CD4-positive, alpha-beta T cell treated with Interleukin-10 for 1 hour (primary cell): ENCODE results near the gene TLR3.
A peak's percentile ranks its signal among the peaks of the same experiment; 100 is the strongest.

ENCODE experiments used
- DNase-seq: peaks from one replicate; pipeline ENCODE4 v3.0.0-alpha.2; 2020

TLR3 gene

DNA sequence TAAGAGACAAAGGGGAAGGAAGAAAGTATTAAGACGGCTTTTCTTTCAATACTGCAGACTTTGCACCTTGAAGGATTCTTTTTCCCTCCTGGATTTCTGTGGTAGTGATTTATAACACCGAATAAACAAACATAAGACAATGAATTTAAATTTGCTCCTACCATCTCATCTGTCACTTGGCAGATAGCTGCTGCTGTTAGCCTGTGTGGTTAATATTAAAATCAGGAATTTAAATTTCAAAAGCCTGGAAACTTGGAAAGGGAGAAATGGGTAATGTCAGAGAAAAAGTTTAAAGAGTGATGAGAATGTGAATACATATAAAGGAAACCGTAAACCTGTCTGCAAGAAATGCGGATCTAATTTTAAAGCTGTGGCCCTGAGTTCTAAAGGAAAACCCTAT, 39.0 kb downstream of the TLR3 start:
- no peak for DNase-seq

DNA sequence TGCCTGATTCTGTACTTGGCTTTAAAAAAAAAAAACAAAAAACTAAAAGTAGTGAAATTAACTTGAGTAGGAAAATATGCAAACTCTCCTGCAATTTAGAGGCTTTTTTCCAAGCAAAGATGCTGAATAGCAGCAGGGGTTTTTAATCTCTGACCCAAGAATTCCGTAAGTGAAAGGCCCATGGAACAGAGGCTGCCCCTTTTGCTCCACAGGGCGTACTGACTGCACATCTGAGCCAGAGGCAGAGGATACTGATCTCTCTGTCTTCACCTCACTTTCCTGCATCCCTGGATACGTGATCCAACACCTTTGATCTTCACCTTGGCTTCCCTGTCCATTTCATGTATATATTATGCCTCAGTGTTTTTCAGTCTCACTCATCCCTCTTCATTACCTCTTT, 39.4 kb downstream of the TLR3 start:
- DNase-seq: no peak

DNA sequence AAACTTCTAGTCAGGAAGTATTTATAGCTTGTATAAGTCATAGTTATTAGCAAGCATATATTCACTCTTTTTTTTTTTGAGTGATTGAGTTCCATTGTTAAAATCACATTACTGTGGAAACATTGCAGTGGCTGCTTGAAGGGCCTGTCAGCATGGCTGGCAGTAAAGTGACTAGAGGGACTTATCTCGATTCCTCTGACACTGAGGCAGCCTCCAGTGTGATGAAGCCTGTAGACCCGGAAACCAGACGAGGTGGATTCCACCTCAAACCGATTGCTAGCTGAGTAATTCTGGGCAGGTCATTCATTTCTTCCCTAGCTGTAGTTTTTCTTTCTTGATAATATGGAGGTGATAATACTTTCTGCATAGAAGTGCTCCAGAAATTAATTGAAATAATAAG, 40.3 kb downstream of the TLR3 start:
- DNase-seq: no peak

DNA sequence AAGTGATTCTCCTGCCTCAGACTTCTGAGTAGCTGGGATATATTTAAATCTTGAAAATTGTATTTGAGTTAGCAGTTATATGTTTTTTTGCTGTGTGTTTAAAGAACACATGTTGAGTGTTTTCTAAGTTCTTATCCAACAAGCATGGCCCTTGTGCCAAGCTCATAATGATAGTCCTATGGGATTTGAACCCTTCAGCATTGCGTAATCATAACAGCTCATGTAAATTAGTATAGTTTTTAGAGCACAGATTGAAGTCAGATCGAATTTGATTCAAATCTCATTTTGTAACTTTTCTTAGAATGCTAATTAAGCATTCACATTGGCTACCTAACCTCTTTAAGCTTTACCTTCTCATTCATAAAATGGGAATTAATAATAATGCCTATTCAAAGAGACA, 47.7 kb downstream of the TLR3 start:
- DNase-seq: no peak

DNA sequence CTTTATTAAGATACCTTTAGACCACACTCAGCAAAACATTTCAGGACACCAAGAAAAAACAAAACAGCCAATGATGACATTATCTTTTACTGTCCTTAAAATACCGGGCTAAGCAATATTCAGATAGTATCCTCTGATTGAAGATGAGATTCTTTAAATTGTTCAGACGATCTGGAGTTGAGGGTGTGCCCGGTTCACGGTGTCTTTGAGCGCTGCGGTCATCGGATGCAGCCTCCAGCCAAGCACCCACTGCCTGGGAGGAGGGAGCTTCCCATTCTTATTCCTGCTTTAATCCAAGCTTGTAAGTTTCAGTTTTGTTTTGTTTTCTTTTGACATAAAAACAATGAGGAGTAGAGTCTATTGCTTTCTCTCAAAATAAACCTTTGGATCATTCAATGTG, 49.6 kb downstream of the TLR3 start:
- DNase-seq: no peak

DNA sequence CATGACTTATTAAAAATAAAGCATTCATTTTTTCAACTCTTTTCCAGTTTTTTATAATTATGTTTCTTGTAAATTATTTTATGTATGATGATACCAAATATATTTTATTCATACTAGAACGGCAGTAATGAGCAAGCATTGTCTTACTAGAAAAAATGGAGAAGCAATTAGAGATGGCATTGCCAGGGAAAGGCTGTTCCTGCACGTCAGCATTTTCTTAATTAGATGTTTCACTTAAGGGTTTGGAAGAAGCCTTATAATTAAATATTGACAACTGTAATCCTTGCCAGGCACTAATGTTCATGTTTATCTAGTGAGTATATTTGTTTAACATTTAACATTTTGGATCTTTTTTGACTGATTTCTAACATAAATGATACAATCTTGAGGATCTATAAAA, 52.1 kb downstream of the TLR3 start:
- no peak for DNase-seq

DNA sequence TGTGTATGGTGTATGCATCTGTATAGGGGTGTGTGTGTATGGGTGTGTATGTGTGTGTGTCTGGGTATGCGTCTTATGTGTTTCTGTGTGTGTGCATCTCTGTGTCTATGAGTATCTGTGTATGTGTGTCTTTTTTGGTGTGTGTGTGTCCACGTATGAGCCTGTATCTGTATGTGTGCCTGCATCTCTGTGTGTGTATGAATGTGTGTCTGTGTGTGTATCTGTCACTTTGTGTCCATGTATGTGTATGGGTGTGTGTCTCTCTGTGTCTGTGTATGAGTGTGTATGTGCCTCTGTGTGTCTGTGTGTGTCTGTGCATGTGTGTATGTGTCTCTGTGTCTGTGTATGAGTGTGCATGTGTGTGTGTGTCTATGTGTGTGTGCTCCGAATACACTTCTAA, 59.9 kb downstream of the TLR3 start:
- no peak for DNase-seq

DNA sequence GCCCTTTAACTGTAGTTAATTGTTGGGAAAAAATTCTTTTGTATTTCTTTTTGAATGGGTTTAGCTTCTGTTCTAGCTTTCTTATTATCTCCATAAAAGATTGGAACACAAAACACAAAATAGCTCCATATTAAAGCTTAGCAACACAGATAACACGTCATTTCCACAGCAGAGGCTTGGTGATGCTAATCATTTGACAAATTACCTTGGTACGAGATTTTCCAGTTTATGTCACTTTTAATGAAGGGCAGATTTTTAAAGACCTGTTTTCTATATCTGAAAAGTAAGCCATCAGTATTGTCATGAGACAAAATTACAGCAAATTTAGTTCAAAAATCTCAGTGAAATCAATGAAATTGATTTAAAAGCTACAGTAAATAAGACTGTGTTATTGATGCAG, 63.0 kb downstream of the TLR3 start:
- no peak for DNase-seq

DNA sequence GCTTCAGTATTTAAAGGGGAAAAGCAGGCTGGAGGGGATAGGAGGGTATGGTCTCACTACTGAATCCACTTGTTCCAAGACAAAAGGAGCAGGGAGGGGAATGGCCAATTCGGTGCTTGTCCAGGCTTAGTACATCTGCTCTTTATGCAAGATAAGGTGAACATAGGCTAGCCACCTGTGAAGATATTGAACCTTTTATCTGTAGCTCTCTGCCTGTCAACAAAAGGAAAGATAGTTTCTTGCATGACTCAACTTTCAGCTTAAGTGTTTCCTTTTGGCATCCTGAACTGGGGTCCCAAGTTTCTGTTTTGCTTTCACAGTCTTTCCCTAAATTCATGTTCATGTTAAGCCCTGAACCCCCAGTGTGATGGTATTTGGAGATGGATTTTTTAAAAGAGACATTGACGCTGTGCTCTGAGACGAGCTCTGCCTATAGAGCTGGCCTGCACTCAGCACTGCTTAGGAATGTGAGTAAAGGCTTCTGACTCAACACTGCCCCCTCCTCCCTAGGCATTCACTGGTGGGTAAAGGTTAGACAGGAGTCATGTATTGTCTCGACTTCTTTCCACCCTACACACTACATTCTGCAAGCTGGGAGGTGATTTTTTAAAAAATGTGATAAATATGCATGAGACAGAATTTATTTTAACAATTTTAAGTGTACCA, 63.8 kb downstream of the TLR3 start:
- no peak for DNase-seq

DNA sequence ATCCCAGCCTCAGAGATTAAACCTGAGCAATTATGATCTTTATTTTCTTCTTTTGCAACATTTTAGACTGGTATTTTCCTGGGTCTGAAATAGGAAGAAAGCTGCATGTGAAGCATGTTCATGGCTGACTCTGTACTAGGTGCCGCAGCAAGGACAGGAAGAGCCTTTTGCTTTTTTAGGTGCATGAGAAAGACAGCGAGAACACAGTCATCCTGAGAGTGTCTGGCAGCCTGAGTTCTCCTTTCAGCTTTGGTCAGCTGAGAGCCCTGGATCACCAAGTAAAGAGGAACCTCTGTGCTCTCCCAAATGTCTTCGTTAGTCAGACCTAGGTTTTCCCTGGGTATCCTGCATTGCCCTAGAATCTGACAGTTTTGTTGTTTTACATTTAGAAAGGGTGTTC, 65.3 kb downstream of the TLR3 start:
- no peak for DNase-seq

DNA sequence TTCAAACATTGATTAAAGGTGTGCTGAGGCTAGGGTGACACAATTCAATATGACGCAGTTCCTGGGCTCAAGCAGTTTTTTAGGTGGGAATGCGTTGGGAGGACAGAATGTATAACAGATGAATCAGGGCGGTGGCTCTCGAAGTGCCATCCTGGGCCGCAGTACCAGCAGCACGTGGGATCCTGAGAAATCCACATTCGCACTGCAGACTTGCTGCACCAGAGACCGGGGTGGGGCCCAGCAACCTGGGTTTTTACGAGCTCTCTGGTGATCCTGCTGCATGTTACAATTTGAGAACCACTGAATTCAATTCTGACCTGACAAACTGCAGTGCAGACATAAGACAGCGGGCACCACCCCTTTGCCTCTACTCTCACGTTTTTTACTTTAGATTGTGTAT, 65.9 kb downstream of the TLR3 start:
- DNase-seq: no peak

DNA sequence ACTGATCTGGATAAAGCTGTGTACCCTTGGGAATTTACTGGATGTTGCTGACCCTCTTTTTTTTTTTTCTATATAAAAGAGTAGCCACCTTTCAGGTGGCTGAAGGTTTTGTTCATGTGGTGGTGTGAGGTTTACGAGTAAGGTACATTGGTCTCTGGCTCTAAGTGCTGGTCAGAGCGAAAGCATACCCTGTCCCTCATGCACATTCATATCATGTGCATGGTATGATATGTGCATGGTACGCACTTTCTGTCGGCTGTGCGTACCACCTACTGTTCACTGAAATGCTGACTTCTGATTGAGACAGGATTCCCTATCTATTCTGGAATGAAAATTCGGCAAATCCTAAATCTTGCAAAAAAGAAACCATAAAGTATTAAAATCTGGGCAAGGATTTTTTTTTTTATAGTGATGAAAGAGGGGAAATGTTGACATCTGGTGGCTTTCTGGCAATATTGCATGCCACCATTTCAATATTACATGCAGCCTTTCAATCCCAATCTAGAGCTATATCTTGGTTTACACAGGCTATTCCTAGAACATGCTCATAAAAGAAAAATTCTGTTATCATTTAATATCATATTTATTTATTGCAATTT, 68.3 kb downstream of the TLR3 start:
- peak; percentile 12 for DNase-seq
